ENCODE results near the gene SMURF1. TPM values are rescaled to one million over a fixed set of nuclear protein-coding genes. Genes with fewer than 3 reads are reported as not detected.

SMURF1 gene
- total RNA-seq, 1 donor from 2014 or later: 31.9 TPM

GRCh38 chr7:99128076-99128950, 15.6 kb downstream of the SMURF1 start:
- Mint-ChIP-seq H3K4me3 (ENCODE audit: low read depth) (no peak overlapping the region), H3K27ac (no peak overlapping the region), H3K27me3 (no peaks in the 10 kb centered on the region), H3K4me1 (ENCODE audit: low read depth) (peaks cover 28% of the 10 kb centered on the region), H3K36me3 (ENCODE audit: insufficient read depth) (no peaks in the 10 kb centered on the region), H3K9me3 (ENCODE audit: low read depth) (peaks cover under 1% of the 10 kb centered on the region)
- TF ChIP-seq CTCF (IDR thresholded peaks at IDR 0.05; ENCODE audit: unreplicated experiment): no peak
- no peak for DNase-seq (ENCODE audit: low spot score, unreplicated experiment)

- no peak for TF ChIP-seq CTCF (IDR thresholded peaks at IDR 0.05; ENCODE audit: unreplicated experiment)
- H3K27me3 Mint-ChIP-seq: no peaks in the 10 kb centered on the region
- no peak for DNase-seq (ENCODE audit: low spot score, unreplicated experiment)
- no peak overlapping the region for H3K27ac Mint-ChIP-seq
- no peaks in the 10 kb centered on the region for H3K9me3 Mint-ChIP-seq (ENCODE audit: low read depth)
- no peaks in the 10 kb centered on the region for H3K36me3 Mint-ChIP-seq (ENCODE audit: insufficient read depth)
- H3K4me3 Mint-ChIP-seq (ENCODE audit: low read depth): no peak overlapping the region
- peaks cover 28% of the 10 kb centered on the region for H3K4me1 Mint-ChIP-seq (ENCODE audit: low read depth)
Measured at GRCh38 chr7:99127636-99128035, 16.3 kb downstream of the SMURF1 start.

GRCh38 chr7:99126921-99127553, 16.9 kb downstream of the SMURF1 start:
- Mint-ChIP-seq H3K27me3 (no peaks in the 10 kb centered on the region), H3K4me1 (ENCODE audit: low read depth) (peaks cover 28% of the 10 kb centered on the region), H3K36me3 (ENCODE audit: insufficient read depth) (no peaks in the 10 kb centered on the region), H3K9me3 (ENCODE audit: low read depth) (no peaks in the 10 kb centered on the region), H3K4me3 (ENCODE audit: low read depth) (no peak overlapping the region), H3K27ac (peak overlapping the region; percentile 54)
- no peak for DNase-seq (ENCODE audit: low spot score, unreplicated experiment)
- no peak for TF ChIP-seq CTCF (IDR thresholded peaks at IDR 0.05; ENCODE audit: unreplicated experiment)

GRCh38 chr7:99125505-99125865, 18.4 kb downstream of the SMURF1 start:
- Mint-ChIP-seq H3K36me3 (ENCODE audit: insufficient read depth) (peaks cover 2% of the 10 kb centered on the region), H3K27me3 (no peaks in the 10 kb centered on the region), H3K4me3 (ENCODE audit: low read depth) (no peak overlapping the region), H3K27ac (peak overlapping the region; percentile 9), H3K4me1 (ENCODE audit: low read depth) (peaks cover 23% of the 10 kb centered on the region), H3K9me3 (ENCODE audit: low read depth) (no peaks in the 10 kb centered on the region)
- no peak for DNase-seq (ENCODE audit: low spot score, unreplicated experiment)
- no peak for TF ChIP-seq CTCF (IDR thresholded peaks at IDR 0.05; ENCODE audit: unreplicated experiment)

- H3K27me3 Mint-ChIP-seq: no peaks in the 10 kb centered on the region
- H3K4me3 Mint-ChIP-seq (ENCODE audit: low read depth): no peak overlapping the region
- H3K9me3 Mint-ChIP-seq (ENCODE audit: low read depth): peaks cover 5% of the 10 kb centered on the region
- TF ChIP-seq CTCF (IDR thresholded peaks at IDR 0.05; ENCODE audit: unreplicated experiment): no peak
- H3K36me3 Mint-ChIP-seq (ENCODE audit: insufficient read depth): peaks cover 7% of the 10 kb centered on the region
- peaks cover 23% of the 10 kb centered on the region for H3K4me1 Mint-ChIP-seq (ENCODE audit: low read depth)
- H3K27ac Mint-ChIP-seq: no peak overlapping the region
- DNase-seq (ENCODE audit: low spot score, unreplicated experiment): no peak
Measured at GRCh38 chr7:99124751-99125504, 19.0 kb downstream of the SMURF1 start.

Measured in progenitor cell of endocrine pancreas (in vitro differentiated cells).